HG03378 (cell line): ENCODE measurements around the gene PMEPA1.

Source experiments
- ATAC-seq: cut with Tn5 transposase; IDR thresholded peaks from one replicate; pipeline ENCODE4 v1.9.1; 2021; ENCODE audit warnings: mild to moderate bottlenecking, moderate library complexity; ENCODE audit not compliant: unreplicated experiment

Gene PMEPA1

GRCh38 chr20:57663241-57663640 lies 46.6 kb downstream of the PMEPA1 start:
- ATAC-seq = no peak

- no peak for ATAC-seq
Measured at GRCh38 chr20:57662456-57663240, 47.2 kb downstream of the PMEPA1 start.

- no peak for ATAC-seq
Measured at GRCh38 chr20:57661746-57662455, 47.9 kb downstream of the PMEPA1 start.

- no peak for ATAC-seq
Measured at GRCh38 chr20:57660922-57661745, 48.7 kb downstream of the PMEPA1 start.

GRCh38 chr20:57660181-57660921 lies 49.5 kb downstream of the PMEPA1 start:
- ATAC-seq = no peak

GRCh38 chr20:57659517-57660180 lies 50.2 kb downstream of the PMEPA1 start:
- no peak for ATAC-seq

- no peak for ATAC-seq
Measured at GRCh38 chr20:57658833-57659516, 50.8 kb downstream of the PMEPA1 start.

- no peak for ATAC-seq
Measured at GRCh38 chr20:57658447-57658832, 51.4 kb downstream of the PMEPA1 start.

GRCh38 chr20:57657535-57658446 lies 52.0 kb downstream of the PMEPA1 start:
- no peak for ATAC-seq

GRCh38 chr20:57656821-57657534 lies 52.8 kb downstream of the PMEPA1 start:
- no peak for ATAC-seq

GRCh38 chr20:57656252-57656820 lies 53.5 kb downstream of the PMEPA1 start:
- no peak for ATAC-seq

GRCh38 chr20:57655809-57656155 lies 54.0 kb downstream of the PMEPA1 start:
- ATAC-seq = no peak

- no peak for ATAC-seq
Measured at GRCh38 chr20:57654998-57655808, 54.6 kb downstream of the PMEPA1 start.

- no peak for ATAC-seq
Measured at GRCh38 chr20:57654363-57654997, 55.3 kb downstream of the PMEPA1 start.

GRCh38 chr20:57653910-57654309 lies 55.9 kb downstream of the PMEPA1 start:
- ATAC-seq = no peak

- no peak for ATAC-seq
Measured at GRCh38 chr20:57653546-57653900, 56.3 kb downstream of the PMEPA1 start.
